HG02798 (cell line): Measurements from ENCODE around the gene DMRTA2.

Experiments
- ATAC-seq: cut with Tn5 transposase; IDR thresholded peaks from one replicate; pipeline ENCODE4 v1.9.1; 2021; ENCODE audit warnings: mild to moderate bottlenecking; ENCODE audit not compliant: unreplicated experiment, poor library complexity

The DMRTA2 gene

DNA sequence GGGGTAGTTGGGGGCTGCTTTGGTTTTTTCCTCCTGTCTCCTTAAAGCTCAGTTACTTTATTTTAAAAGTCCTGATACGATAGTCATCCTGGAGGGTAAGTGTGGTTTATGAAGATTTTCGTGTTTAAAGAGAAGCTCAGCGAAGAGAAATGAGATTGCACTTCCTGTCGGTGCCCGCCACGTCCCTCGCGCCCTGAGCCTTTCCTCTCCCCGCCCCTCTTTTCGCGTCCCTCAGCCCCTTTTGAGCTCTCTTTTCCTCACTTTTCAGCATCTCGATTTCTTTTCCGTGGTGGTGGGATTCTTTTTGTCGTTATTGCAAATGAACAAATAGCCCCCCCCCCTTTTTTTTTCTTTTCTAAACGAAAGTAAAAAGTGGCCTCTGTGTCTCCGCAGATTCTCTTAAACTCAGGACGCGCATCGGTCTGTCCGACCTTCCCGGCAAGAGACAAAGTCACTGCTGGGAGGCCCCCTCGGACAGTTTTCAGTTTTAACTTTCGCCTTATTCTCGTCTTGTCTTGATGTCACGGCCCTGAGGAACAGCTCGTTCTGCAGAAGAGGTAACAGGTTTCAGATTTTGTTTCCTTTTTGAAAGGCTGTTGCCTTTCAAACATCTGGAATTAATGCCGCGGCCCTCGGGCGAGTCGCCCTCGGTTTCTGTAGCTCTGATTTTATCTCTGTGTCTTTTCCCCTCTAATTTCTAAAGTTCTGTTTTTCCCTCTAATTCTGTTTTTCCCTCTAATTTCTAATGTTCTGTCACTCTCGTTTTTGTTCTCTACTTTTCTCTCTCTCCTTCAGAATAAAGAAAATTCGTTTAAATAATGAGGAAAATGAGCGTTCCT is 1.0 kb upstream of the DMRTA2 start:
- ATAC-seq = no peak

DNA sequence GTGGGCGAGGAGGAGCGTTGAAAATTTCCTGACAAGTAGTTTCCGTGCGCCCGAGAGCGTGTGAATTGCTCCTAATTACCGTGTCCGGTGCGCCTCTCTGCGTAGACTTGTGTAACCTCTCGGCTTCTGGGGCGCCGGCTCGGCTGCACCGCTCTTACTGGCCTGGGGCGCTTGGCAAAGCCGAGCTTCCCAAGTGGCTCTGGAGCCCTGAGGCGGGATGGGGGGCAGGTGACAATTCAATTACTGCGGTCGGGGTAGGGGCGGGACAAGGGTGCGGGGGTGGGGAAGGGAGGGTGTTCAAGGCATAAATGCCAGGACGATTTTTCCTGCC is 392 bp upstream of the DMRTA2 start:
- no peak for ATAC-seq

DNA sequence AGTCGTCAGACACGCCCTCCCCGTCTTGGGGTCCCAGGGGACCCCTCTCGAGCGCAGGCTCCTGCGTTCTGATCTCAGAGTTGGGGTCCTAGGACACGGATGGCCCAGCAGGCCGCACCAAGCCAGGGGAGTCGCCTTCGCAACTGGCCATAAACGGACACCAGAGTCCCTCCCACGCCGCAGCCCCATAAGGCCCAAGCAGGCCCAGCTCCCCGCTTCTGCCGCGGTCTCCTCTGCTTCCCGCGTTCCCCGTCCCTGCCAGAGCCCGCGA is 633 bp downstream of the DMRTA2 start:
- no peak for ATAC-seq

GRCh38 chr1:50421768-50422674 is 1.2 kb downstream of the DMRTA2 start:
- ATAC-seq = no peak

DNA sequence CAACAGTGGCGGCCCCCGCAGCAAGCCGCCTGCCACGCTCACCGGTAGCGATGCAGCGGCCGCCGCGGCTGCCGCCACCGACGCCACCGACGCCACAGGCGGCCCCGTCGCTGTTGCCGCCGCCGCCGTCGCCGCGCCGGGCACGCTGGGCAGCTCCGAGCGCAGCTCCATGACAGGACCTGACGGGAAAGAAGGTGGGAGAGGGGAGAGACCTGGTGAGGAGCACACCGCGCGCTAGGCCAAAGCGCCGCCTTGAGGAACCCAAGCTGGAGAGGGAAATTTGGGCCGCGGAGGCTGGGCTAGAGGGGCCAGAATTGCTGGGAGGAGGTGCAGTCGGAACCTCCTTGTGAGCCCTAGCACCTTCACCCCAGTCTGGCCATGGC is 1.9 kb downstream of the DMRTA2 start:
- no peak for ATAC-seq

DNA sequence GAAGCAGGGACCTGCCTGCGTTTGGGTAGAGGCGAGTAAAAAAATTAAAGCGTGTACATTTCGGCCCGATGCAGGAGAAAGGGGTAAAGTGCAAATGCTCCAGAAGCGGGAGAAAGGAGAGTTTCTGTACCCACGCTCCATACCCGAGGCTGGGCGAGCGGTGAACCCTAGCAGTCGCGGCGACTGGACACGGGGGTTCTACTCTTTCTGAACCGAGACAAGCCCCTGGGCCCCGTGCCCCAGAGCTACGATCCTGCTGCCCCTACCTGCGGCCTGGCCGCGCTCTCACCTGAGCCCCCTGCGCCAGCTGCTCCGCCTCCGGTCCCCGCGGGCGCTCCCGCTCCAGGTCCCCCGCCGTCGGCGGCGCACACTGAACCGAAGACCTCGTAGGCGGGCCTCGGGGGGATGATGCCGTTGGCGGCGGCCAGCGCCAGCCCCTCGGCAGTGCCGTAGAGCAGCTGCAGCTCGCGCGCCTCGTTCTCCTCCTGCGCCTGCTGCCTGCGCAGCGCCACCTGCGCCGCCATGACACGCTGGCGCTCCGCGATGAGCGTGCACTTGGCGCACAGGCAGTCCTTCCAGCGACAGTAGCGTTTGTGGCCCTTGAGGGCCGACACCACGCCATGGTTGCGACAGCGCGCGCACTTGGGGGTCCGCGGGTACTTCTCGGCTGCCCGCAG is 2.4 kb downstream of the DMRTA2 start:
- ATAC-seq = no peak

DNA sequence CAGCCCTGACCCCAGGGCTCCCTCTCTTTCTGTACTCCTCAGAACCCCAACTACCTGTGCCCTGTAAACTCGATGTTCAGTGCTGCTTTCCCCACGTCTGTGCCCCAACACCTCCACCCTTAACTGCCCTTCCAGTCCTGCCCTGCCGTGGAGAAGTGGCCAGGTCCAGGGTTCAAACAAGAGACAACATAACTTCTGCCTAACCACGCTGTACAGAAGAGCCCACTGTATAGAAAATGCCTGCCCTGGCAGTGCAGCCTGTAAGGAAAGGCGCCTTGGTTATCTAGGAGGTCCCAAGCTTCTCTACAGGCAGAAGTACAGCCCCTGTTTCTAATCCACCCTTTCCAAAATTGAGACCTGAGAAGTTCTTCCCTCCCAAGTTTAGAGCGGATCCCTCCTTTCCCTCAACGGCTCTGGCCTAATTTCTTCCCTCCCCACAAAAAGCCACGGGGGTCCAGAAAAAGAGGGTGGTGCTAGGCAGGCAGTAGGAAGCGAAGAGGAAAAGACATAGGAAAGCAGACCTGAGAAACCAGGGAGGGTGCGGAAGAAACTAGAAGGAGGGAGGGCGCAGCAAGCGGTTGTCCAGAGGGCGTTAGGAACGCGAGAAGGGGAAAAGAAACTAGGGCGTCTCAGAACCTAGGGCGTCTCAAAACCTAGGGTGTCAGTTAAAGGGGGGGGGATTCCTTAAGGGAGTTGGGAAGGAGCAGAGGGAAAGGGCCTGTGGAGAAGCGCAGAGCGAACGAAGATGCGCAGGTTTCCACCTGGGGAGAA is 3.2 kb downstream of the DMRTA2 start:
- ATAC-seq = no peak

DNA sequence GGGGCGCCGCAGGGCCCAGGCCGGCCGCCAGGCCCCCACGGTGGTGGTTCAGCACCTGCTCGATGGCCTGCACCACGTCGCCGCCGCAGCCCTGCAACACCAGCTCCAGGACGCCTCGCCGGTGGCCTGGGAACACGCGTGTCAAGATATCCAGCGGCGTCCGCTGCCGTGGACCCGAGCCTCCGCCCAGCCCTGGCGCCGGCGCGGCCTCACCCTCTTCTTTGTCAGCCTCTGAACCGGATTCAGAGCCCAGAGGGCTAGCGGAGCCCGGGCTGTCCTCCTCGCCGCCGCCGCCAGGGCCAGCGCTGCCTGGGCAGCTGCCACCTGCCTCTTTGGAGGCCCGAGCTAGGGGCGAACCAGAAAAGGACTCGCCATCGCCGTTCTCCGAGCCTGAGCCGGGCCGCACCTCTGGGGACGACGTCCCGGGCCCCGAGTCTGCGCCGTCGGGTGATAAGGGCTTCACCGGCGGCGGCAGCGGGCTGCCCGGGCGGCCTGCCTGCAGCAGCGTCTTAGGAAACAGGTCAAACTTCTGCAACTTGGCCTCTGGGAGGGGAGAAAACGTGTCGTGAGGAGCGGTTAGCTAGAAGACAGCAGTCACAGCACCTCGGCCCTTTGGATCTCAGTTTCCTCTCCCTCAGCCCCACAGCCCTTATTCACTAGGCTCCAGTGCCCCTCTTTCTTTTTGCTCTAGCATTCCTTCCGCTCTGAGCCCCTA is 3.9 kb downstream of the DMRTA2 start:
- ATAC-seq = no peak

- ATAC-seq = no peak
Measured at GRCh38 chr1:50418600-50419109, 4.6 kb downstream of the DMRTA2 start.

- ATAC-seq = no peak
Measured at GRCh38 chr1:50417946-50418599, 5.2 kb downstream of the DMRTA2 start.

GRCh38 chr1:50417507-50417906 is 5.7 kb downstream of the DMRTA2 start:
- no peak for ATAC-seq

DNA sequence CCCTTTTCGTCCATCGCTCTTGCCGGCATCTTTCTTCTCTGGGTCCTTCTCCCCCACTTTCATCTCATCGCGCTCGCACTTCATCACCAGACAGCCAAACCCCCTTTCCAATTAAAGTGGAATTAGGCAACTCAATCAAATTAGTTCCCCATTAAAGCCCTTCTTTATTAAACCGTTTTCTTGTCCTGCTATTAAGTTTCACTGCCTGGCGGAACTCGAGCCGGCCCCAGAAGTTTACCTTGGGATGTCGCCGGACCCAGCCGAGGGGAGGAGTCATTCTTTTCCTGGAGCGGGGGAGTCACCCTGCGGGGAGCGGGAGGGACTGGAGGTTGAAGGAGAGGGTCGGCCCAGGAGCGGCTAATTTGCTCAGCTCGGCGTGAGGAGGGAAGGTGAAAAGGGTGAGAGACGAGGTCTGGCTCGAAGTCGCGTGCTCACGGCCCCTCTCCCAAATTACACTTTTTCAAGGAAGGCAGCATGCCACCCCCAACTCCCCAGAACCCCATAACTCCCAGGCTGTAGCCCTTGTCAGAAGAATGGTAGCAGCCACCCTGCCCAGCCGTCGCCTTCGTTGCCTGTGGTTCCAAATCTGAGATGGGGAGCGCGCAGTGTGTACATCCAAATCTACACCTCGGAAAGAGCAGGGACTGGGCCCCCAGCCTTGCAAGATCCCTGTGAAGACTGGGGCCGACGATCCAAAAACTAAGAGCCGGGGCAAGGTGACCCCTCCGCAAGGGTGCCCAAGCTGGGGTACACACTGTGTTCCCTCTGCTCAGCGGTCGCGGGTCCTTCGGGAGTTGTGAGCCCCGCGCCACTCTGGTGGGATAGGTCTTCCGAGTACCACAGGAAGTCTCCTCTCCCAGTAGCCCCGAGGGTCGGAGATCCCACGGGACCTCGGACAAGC is 6.4 kb downstream of the DMRTA2 start:
- no peak for ATAC-seq

DNA sequence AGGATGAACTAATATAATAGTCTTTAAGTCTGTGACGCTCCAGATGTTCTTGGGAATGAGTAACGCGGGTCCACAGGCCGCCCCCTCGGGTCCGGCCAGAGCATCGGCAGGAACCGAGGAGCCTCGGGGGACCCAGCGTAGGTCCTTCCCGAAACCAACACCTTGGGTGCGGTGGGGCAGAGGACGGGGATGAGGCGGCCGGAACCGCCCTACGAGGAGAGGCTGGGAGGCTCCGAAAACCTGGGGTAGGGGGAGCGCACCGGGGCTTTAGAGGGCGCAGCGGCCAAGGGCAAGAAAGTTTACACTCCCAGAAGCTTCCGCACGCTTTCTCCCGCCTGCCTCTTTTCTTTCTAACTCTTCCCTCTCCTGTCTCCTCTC is 7.1 kb downstream of the DMRTA2 start:
- ATAC-seq = no peak

DNA sequence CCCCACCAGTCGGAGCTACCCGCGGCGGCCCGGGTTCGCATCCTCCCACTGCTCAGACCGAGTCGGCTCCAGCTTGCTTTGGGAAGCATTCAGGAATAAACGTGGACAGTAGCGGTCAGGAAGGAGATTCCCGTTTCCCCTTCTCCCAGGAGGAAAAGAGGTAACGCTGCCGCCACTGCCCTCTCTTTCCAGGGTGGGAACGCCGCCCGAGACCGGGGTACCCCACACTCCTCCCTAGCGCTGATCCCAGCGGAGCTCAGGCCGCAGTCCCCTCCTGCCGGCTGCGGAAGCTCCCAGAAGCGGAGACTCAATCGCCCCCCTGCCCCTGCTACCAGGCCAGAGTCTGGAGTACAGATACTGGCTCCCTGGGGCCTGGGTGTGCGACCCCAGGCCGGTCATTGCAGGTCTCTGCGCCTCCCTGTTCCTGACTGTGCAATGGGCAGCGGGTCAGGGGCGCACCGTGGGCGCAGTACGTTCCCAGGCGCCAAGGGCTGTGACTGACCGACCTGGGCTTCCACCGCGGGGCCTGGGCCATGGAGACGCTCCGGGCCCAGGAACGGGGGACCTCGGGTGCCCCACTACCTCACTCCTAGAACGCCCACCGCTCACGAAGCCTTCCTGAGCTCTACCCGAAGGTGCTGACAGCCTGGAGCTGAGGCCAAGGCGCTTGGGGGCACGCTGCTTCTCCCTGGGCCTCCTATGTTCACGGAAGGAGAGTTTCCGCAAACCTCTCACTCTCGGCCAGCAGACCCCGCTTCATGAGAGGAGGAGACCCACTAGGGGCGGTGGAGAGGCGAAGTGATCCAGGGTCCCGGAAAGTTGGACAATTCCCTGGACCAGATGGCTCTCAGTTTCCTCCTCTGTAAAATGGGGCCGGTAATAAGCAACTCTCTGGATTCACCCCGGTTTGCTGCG is 7.8 kb downstream of the DMRTA2 start:
- no peak for ATAC-seq

- no peak for ATAC-seq
Measured at GRCh38 chr1:50414853-50415234, 8.4 kb downstream of the DMRTA2 start.

- no peak for ATAC-seq
Measured at GRCh38 chr1:50412813-50413476, 10.3 kb downstream of the DMRTA2 start.

GRCh38 chr1:50405814-50406213 is 17.4 kb downstream of the DMRTA2 start:
- ATAC-seq = no peak
